Endothelial cell of umbilical vein (primary cell): ENCODE measurements around the gene RBM46. TPM values are rescaled to one million over a fixed set of nuclear protein-coding genes. Genes with fewer than 3 reads are reported as not detected.

Experiments
- BruUV-seq: library from RNA; stranded (reverse); fragments of 400-500 nt; replicated peaks from 2 replicates; lab custom pipeline; 2021; lab: Mats Ljungman, UMichigan
- CTCF ChIA-PET: fragments of 300-600, 350-600 bp; sonication (Branson Sonifier 250); formaldehyde crosslinking; loops from one replicate; lab custom pipeline; 2021; ENCODE audit warnings: antibody characterized with exemption, inconsistent platforms; lab: Charles Lee
- POLR2A ChIA-PET: fragments of 300-600, 350-600 bp; sonication (Branson Sonifier 250); formaldehyde crosslinking; loops from one replicate; lab custom pipeline; 2021; ENCODE audit warnings: antibody characterized with exemption, inconsistent platforms; lab: Charles Lee
- DNase-seq: peaks from one replicate; pipeline ENCODE4 v3.0.0-alpha.2; 2011; ENCODE audit warnings: low read depth, low spot score
- FAIRE-seq: peaks from 2 replicates; lab custom pipeline; 2011; peaks lifted over from hg19 to GRCh38; lab: Jason Lieb, UNC
- H2AFZ ChIP-seq: 2 replicates; pipeline ENCODE4 v1.6.0; 2012; ENCODE audit warnings: low read depth, low read length, control low read depth, inconsistent platforms
- H3K27ac ChIP-seq: 2 replicates; pipeline ENCODE4 v1.5.1; 2011; ENCODE audit warnings: low read depth, mild to moderate bottlenecking, control low read depth, low read length, moderate library complexity; ENCODE audit not compliant: insufficient read depth
- H3K27me3 ChIP-seq, 2 experiments: 2 replicates each; pipeline versions ENCODE4 v1.6.0 to v1.6.1; 2011; ENCODE audit warnings: low read length in 2 of 2, mixed read lengths in 1 of 2; ENCODE audit not compliant: control insufficient read depth in 2 of 2, insufficient read depth in 2 of 2
- H3K36me3 ChIP-seq, 2 experiments: 2 replicates in 1 of 2; 3 replicates in 1 of 2; pipeline ENCODE4 v1.5.1; 2011; ENCODE audit warnings: low read length in 2 of 2, mild to moderate bottlenecking in 1 of 2, moderate library complexity in 1 of 2; ENCODE audit not compliant: control insufficient read depth in 2 of 2, insufficient read depth in 2 of 2; ENCODE audit errors: extremely low read depth in 1 of 2
- H3K4me1 ChIP-seq: 3 replicates; pipeline ENCODE4 v1.5.1; 2011; ENCODE audit warnings: mild to moderate bottlenecking, low read length; ENCODE audit not compliant: control insufficient read depth, insufficient read depth; ENCODE audit errors: extremely low read depth
- H3K4me2 ChIP-seq: 2 replicates; pipeline ENCODE4 v1.6.1; 2011; ENCODE audit warnings: low read length, control low read depth, mixed read lengths; ENCODE audit not compliant: insufficient read depth
- H3K4me3 ChIP-seq, 3 experiments: fragments of 200-600 bp in 1 of 3; sonication (generic), shearing (Covaris generic) in 1 of 3; replicated peaks in 1 of 3; 2 replicates each; pipeline ENCODE4 v1.5.1; 2011 to 2016; ENCODE audit warnings: control low read depth in 3 of 3, low read length in 3 of 3, mild to moderate bottlenecking in 2 of 3, inconsistent platforms in 1 of 3, low read depth in 1 of 3, moderate library complexity in 1 of 3; ENCODE audit not compliant: insufficient read depth in 1 of 3
- H3K79me2 ChIP-seq: 2 replicates; pipeline ENCODE4 v1.6.0; 2012; ENCODE audit warnings: low read length, inconsistent platforms; ENCODE audit not compliant: control insufficient read depth, insufficient read depth
- H3K9ac ChIP-seq: replicated peaks from 2 replicates; pipeline ENCODE3; 2011; ENCODE audit warnings: low read length, control low read depth; ENCODE audit not compliant: insufficient read depth; ENCODE audit errors: extremely low read depth
- H3K9me1 ChIP-seq: replicated peaks from 3 replicates; pipeline ENCODE4 v1.6.0; 2011; ENCODE audit warnings: mild to moderate bottlenecking, low read length; ENCODE audit not compliant: control insufficient read depth, insufficient read depth; ENCODE audit errors: extremely low read depth
- H3K9me3 ChIP-seq: replicated peaks from 2 replicates; pipeline ENCODE4 v1.5.1; 2012; ENCODE audit warnings: low read length, inconsistent platforms; ENCODE audit not compliant: control insufficient read depth, insufficient read depth
- H4K20me1 ChIP-seq: replicated peaks from 2 replicates; pipeline ENCODE3; 2011; ENCODE audit warnings: mild to moderate bottlenecking, low read length; ENCODE audit not compliant: control insufficient read depth, insufficient read depth; ENCODE audit errors: extremely low read depth
- EZH2 ChIP-seq: IDR thresholded peaks from 2 replicates; pipeline ENCODE4 v1.6.1; 2012; ENCODE audit warnings: borderline replicate concordance, low read depth, mild to moderate bottlenecking, moderate library complexity, low read length, inconsistent platforms; ENCODE audit not compliant: severe bottlenecking
- JUN ChIP-seq: IDR thresholded peaks from 2 replicates; pipeline ENCODE4 v1.6.1; 2011; ENCODE audit warnings: borderline replicate concordance, low read depth; ENCODE audit not compliant: insufficient read length, insufficient read depth
- MAX ChIP-seq: IDR thresholded peaks from 2 replicates; pipeline ENCODE4 v1.6.1; 2011; ENCODE audit not compliant: insufficient read depth, insufficient read length
- MYC ChIP-seq: IDR thresholded peaks from one replicate; pipeline ENCODE4 v1.6.1; 2011; ENCODE audit warnings: mild to moderate bottlenecking, low read depth, low read length
- POLR2AphosphoS5 ChIP-seq: IDR thresholded peaks from 2 replicates; pipeline ENCODE4 v1.6.1; 2012; ENCODE audit warnings: low read depth, mild to moderate bottlenecking, control low read depth, low read length, moderate library complexity; ENCODE audit not compliant: insufficient read depth
- dilution Hi-C: fragments of 300-500 bp; cut with MboI; formaldehyde crosslinking; loops from one replicate; pipeline ENCODE4 v1.15.0; 2019; ENCODE audit warnings: low sequenced_read_pairs; ENCODE audit not compliant: extremely low pct_ligation_motif_present
- intact Hi-C: fragments of 100-400 bp; cut with micrococcal nuclease; formaldehyde crosslinking; loops from one replicate; pipeline ENCODE4 v1.10.0; 2022
- polyA plus RNA-seq, 4 experiments: library from polyadenylated mRNA; depleted of rRNA in 3 of 4; stranded (reverse) in 3 of 4; unstranded in 1 of 4; fragments of >200 nt; gene quantifications; 2 replicates each; pipeline versions ENCODE4 v1.2.1 to v1.2.3, GENCODE V29; 2011 to 2012; ENCODE audit warnings: missing spikeins in 1 of 4
- total RNA-seq: library from RNA; stranded (reverse); gene quantifications from 2 replicates; pipeline ENCODE4 v1.2.3, GENCODE V29; 2021
- TF ChIP-seq, protein P1 (sequence below), 2 donors: IDR thresholded peaks; 1 replicate in 1 of 2; 2 replicates in 1 of 2; pipeline ENCODE4 v1.5.1; 2011; ENCODE audit warnings: low read length in 2 of 2, mild to moderate bottlenecking in 2 of 2, moderate library complexity in 2 of 2, control low read depth in 1 of 2, inconsistent platforms in 1 of 2, low read depth in 1 of 2; ENCODE audit not compliant: insufficient read depth in 1 of 2; ENCODE audit errors: extremely low read depth in 1 of 2

Gene RBM46
- total and polyA plus RNA-seq, 2 donors (not counting 3 experiments of a cell fraction or from before 2014, with no cell fraction given), result not detected

DNA sequence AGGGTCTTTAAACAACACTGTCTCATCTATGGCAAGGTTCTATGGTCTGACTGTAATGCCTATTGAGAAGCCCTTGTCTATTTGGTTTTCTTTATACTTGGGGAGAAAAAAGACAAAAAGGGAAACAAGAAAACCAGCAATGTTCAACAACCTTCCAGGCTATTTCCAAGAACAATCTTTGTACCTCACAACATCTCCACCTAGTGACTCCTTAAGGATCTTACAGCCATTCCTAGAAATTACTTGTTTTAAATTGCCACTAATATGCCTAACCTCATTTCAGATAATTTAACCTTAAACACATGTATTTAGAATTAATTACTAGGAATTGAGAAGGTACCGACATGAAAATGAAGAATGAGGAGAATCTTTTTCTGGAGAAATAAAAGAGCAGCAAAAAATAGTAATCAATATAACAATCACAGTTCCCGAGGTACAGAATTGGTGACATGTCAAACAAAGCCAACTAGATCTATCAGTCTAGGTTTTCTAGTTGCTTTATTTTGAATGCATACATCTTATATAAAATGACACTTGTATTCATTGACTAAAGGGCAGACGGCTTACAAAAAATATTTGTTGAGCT lies 1.6 kb upstream of the RBM46 start:
- Histone ChIP-seq H4K20me1 (no peaks in the 10 kb centered on the region), H3K9me1 (no peaks in the 10 kb centered on the region), H3K79me2 (no peaks in the 10 kb centered on the region), H2AFZ (no peak overlapping the region), H3K27me3 (peaks cover 0 to 2% of the 10 kb centered on the region in 2 experiments), H3K9me3 (no peaks in the 10 kb centered on the region), H3K4me2 (no peak overlapping the region), H3K4me3 (no peak overlapping the region), H3K9ac (no peak overlapping the region), H3K36me3 (no peaks in the 10 kb centered on the region), H3K4me1 (no peaks in the 10 kb centered on the region), H3K27ac (no peak overlapping the region)
- FAIRE-seq (peak; percentile 66), DNase-seq (peak; percentile 18)
- TF ChIP-seq EZH2 (no peak), MYC (no peak), JUN (no peak), MAX (no peak), POLR2AphosphoS5 (no peak)
- TF ChIP-seq, protein P1, sequence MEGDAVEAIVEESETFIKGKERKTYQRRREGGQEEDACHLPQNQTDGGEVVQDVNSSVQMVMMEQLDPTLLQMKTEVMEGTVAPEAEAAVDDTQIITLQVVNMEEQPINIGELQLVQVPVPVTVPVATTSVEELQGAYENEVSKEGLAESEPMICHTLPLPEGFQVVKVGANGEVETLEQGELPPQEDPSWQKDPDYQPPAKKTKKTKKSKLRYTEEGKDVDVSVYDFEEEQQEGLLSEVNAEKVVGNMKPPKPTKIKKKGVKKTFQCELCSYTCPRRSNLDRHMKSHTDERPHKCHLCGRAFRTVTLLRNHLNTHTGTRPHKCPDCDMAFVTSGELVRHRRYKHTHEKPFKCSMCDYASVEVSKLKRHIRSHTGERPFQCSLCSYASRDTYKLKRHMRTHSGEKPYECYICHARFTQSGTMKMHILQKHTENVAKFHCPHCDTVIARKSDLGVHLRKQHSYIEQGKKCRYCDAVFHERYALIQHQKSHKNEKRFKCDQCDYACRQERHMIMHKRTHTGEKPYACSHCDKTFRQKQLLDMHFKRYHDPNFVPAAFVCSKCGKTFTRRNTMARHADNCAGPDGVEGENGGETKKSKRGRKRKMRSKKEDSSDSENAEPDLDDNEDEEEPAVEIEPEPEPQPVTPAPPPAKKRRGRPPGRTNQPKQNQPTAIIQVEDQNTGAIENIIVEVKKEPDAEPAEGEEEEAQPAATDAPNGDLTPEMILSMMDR (IDR thresholded peaks at IDR 0.05; ENCODE audit: extremely low read depth in 1 of 2, insufficient read depth in 1 of 2, low read depth in 1 of 2, low read length in 2 of 2), result peak; percentile 21 to 30
- dilution Hi-C loops (no loop called here), intact Hi-C loops (loop anchor here (1.0 to 5.0 kb wide), 2 partner anchors 152 to 227 kb away; no protein-coding TSS in a partner anchor)
- POLR2A ChIA-PET, result no interaction called here
- CTCF ChIA-PET, result interaction anchor here (0.7 to 1.5 kb wide), 8 partner anchors 15 to 229 kb away, joined by 3 to 11 read pairs (median 6); partner anchors contain the start of gene PLRG1
- no TSS peak for BruUV-seq
